ENCODE measurements around the gene MT1E.
"Not testable (repeated sequence)": the region's sequence is repeated elsewhere in the genome, so short reads cannot be mapped to it uniquely, and the experiment has no call there.

The MT1E gene

GRCh38 chr16:56616608-56617211 lies 8.9 kb upstream of the MT1E start:
- DNase-seq (ENCODE audit: low read depth), result no peak
- TF ChIP-seq, protein P1, sequence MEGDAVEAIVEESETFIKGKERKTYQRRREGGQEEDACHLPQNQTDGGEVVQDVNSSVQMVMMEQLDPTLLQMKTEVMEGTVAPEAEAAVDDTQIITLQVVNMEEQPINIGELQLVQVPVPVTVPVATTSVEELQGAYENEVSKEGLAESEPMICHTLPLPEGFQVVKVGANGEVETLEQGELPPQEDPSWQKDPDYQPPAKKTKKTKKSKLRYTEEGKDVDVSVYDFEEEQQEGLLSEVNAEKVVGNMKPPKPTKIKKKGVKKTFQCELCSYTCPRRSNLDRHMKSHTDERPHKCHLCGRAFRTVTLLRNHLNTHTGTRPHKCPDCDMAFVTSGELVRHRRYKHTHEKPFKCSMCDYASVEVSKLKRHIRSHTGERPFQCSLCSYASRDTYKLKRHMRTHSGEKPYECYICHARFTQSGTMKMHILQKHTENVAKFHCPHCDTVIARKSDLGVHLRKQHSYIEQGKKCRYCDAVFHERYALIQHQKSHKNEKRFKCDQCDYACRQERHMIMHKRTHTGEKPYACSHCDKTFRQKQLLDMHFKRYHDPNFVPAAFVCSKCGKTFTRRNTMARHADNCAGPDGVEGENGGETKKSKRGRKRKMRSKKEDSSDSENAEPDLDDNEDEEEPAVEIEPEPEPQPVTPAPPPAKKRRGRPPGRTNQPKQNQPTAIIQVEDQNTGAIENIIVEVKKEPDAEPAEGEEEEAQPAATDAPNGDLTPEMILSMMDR (IDR thresholded peaks at IDR 0.05; ENCODE audit: control insufficient read depth, insufficient read depth, low read depth, low read length, missing control alignments), result no peak
- peak overlapping the region; percentile 16 for H3K4me3 ChIP-seq (ENCODE audit: control insufficient read depth, low read depth, low read length)

- TF ChIP-seq, protein P1 (IDR thresholded peaks at IDR 0.05; ENCODE audit: control insufficient read depth, insufficient read depth, low read depth, low read length, missing control alignments), result no peak
- H3K4me3 ChIP-seq (ENCODE audit: control insufficient read depth, low read depth, low read length), result peak overlapping the region; percentile 16
- DNase-seq (ENCODE audit: low read depth), result no peak
Observed at GRCh38 chr16:56617212-56618085, 8.1 kb upstream of the MT1E start.

- no peak for DNase-seq (ENCODE audit: low read depth)
- TF ChIP-seq, protein P1 (IDR thresholded peaks at IDR 0.05; ENCODE audit: control insufficient read depth, insufficient read depth, low read depth, low read length, missing control alignments), result no peak
- no peak overlapping the region for H3K4me3 ChIP-seq (ENCODE audit: control insufficient read depth, low read depth, low read length)
Observed at GRCh38 chr16:56618138-56618537, 7.4 kb upstream of the MT1E start.

DNA sequence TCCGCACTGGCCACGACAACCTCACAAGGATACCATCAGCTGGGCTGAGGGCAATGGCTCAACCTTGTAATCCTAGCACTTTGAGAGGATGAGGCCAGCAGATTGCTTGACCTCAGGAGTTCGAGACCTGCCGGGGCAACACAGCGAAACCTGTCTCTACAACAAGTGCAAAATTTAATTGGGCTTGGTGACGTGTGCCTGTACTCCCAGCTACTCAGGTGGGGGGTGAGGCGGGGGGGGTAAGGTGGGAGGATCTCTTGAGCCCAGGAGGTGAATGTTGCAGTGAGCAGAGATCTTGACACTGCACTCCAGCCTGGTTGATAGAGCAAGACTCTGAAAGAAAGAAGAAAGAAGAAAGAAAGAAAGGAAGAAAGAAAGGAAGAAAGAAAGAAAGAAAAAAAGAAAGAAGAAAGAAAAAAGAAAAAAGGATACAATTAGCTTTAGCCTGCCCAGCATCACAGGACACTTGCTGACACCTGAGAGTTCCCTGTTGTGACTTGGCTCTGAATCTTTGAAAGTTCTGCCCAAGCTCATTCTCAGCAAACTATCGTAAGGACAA lies 5.2 kb upstream of the MT1E start:
- TF ChIP-seq, protein P1 (IDR thresholded peaks at IDR 0.05; ENCODE audit: control insufficient read depth, insufficient read depth, low read depth, low read length, missing control alignments), result no peak
- no peak overlapping the region for H3K4me3 ChIP-seq (ENCODE audit: control insufficient read depth, low read depth, low read length)
- no peak for DNase-seq (ENCODE audit: low read depth)

DNA sequence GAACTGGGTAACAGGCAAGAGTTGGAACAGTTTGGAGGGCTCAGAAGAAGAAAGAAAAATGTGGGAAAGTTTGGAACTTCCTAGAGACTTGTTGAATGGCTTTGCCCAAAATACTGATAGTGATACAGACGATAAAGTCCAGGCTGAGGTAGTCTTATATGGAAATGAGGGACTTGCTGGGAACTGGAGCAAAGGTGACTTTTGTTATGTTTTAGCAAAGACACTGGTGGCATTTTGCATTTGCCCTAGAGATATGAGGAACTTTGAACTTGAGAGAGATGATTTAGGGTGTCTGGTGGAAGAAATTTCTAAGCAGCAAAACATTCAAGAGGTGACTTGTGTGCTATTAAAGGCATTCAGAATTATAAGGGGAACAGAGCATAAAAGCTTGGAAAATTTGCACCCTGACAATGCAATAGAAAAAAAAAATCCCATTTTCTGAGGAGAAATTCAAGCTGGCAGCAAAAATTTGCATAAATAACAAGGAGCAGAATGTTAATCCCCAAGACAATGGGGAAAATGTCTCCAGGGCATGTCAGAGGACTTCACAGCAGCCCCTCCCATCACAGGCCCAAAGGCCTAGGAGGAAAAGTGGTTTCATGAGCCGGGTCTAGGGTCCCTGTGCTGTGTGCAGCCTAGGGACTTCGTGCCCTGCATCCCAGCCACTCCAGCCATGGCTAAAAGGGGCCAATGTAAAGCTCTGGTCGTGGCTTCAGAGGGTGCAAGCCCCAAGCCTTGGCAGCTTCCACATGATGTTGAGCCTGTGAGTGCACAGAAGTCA lies 3.7 kb upstream of the MT1E start:
- H3K4me3 ChIP-seq (ENCODE audit: control insufficient read depth, low read depth, low read length); DNase-seq (ENCODE audit: low read depth): not testable (repeated sequence)

- DNase-seq (ENCODE audit: low read depth); H3K4me3 ChIP-seq (ENCODE audit: control insufficient read depth, low read depth, low read length): not testable (repeated sequence)
Observed at GRCh38 chr16:56623184-56623583, 2.4 kb upstream of the MT1E start.

- TF ChIP-seq, protein P1 (IDR thresholded peaks at IDR 0.05; ENCODE audit: control insufficient read depth, insufficient read depth, low read depth, low read length, missing control alignments), result no peak
- H3K4me3 ChIP-seq (ENCODE audit: control insufficient read depth, low read depth, low read length), result no peak overlapping the region
- no peak for DNase-seq (ENCODE audit: low read depth)
Observed at GRCh38 chr16:56623637-56624036, 1.9 kb upstream of the MT1E start.

Data from AG09309 (cell line).